Measurements from ENCODE around the gene UNC5C.

UNC5C gene

GRCh38 chr4:95362066-95362465 is 186.7 kb downstream of the UNC5C start:
- Histone ChIP-seq H3K27ac (ENCODE audit: low read depth, low read length) (no peak overlapping the region), H3K27me3 (ENCODE audit: control insufficient read depth in 5 of 5, insufficient read depth in 4 of 5, low read length in 5 of 5) (no peaks in the 10 kb centered on the region), H3K9me3 (ENCODE audit: control insufficient read depth in 5 of 5, low read length in 5 of 5) (no peaks in the 10 kb centered on the region), H3K4me3 (ENCODE audit: low read depth in 1 of 5, low read length in 5 of 5) (no peak overlapping the region), H3K36me3 (ENCODE audit: control insufficient read depth in 5 of 5, insufficient read depth in 5 of 5, low read length in 5 of 5) (no peaks in the 10 kb centered on the region), H3K9ac (ENCODE audit: low read length in 5 of 5) (no peak overlapping the region), H3K4me1 (ENCODE audit: control insufficient read depth in 5 of 5, insufficient read depth in 5 of 5, low read length in 5 of 5) (peaks cover 0 to 7% (median 0%) of the 10 kb centered on the region in 5 donors)

- Histone ChIP-seq H3K9ac (ENCODE audit: low read length in 5 of 5) (no peak overlapping the region), H3K4me1 (ENCODE audit: control insufficient read depth in 5 of 5, insufficient read depth in 5 of 5, low read length in 5 of 5) (peaks cover 0 to 7% (median 0%) of the 10 kb centered on the region in 5 donors)
Measured at GRCh38 chr4:95361696-95361965, 187.1 kb downstream of the UNC5C start.

GRCh38 chr4:95360906-95361695 is 187.7 kb downstream of the UNC5C start:
- Histone ChIP-seq H3K9me3 (ENCODE audit: control insufficient read depth in 5 of 5, low read length in 5 of 5) (no peaks in the 10 kb centered on the region), H3K4me3 (ENCODE audit: low read depth in 1 of 5, low read length in 5 of 5) (no peak overlapping the region), H3K27me3 (ENCODE audit: control insufficient read depth in 5 of 5, insufficient read depth in 4 of 5, low read length in 5 of 5) (no peaks in the 10 kb centered on the region), H3K36me3 (ENCODE audit: control insufficient read depth in 5 of 5, insufficient read depth in 5 of 5, low read length in 5 of 5) (no peaks in the 10 kb centered on the region), H3K9ac (ENCODE audit: low read length in 5 of 5) (no peak overlapping the region), H3K4me1 (ENCODE audit: control insufficient read depth in 5 of 5, insufficient read depth in 5 of 5, low read length in 5 of 5) (peaks cover 0 to 7% (median 0%) of the 10 kb centered on the region in 5 donors), H3K27ac (ENCODE audit: low read depth, low read length) (no peak overlapping the region)

More at GRCh38 chr4:95361696-95361965, 187.1 kb downstream of the UNC5C start:
- no peak overlapping the region for H3K4me3 ChIP-seq (ENCODE audit: low read depth in 1 of 5, low read length in 5 of 5)
- no peaks in the 10 kb centered on the region for H3K27me3 ChIP-seq (ENCODE audit: control insufficient read depth in 5 of 5, insufficient read depth in 4 of 5, low read length in 5 of 5)
- no peak overlapping the region for H3K27ac ChIP-seq (ENCODE audit: low read depth, low read length)
- H3K36me3 ChIP-seq (ENCODE audit: control insufficient read depth in 5 of 5, insufficient read depth in 5 of 5, low read length in 5 of 5) = no peaks in the 10 kb centered on the region
- H3K9me3 ChIP-seq (ENCODE audit: control insufficient read depth in 5 of 5, low read length in 5 of 5) = no peaks in the 10 kb centered on the region

- Histone ChIP-seq H3K36me3 (ENCODE audit: control insufficient read depth in 5 of 5, insufficient read depth in 5 of 5, low read length in 5 of 5) (no peaks in the 10 kb centered on the region), H3K27ac (ENCODE audit: low read depth, low read length) (no peak overlapping the region), H3K9ac (ENCODE audit: low read length in 5 of 5) (no peak overlapping the region), H3K27me3 (ENCODE audit: control insufficient read depth in 5 of 5, insufficient read depth in 4 of 5, low read length in 5 of 5) (no peaks in the 10 kb centered on the region), H3K9me3 (ENCODE audit: control insufficient read depth in 5 of 5, low read length in 5 of 5) (no peaks in the 10 kb centered on the region), H3K4me3 (ENCODE audit: low read depth in 1 of 5, low read length in 5 of 5) (no peak overlapping the region), H3K4me1 (ENCODE audit: control insufficient read depth in 5 of 5, insufficient read depth in 5 of 5, low read length in 5 of 5) (peaks cover 0 to 7% (median 0%) of the 10 kb centered on the region in 5 donors)
Measured at GRCh38 chr4:95360256-95360903, 188.4 kb downstream of the UNC5C start.

GRCh38 chr4:95358421-95358820 is 190.4 kb downstream of the UNC5C start:
- no peaks in the 10 kb centered on the region for H3K36me3 ChIP-seq (ENCODE audit: control insufficient read depth in 5 of 5, insufficient read depth in 5 of 5, low read length in 5 of 5)
- peaks cover 0 to 4% (median 0%) of the 10 kb centered on the region in 5 donors for H3K4me1 ChIP-seq (ENCODE audit: control insufficient read depth in 5 of 5, insufficient read depth in 5 of 5, low read length in 5 of 5)
- no peak overlapping the region for H3K9ac ChIP-seq (ENCODE audit: low read length in 5 of 5)
- no peaks in the 10 kb centered on the region for H3K9me3 ChIP-seq (ENCODE audit: control insufficient read depth in 5 of 5, low read length in 5 of 5)
- no peak overlapping the region for H3K27ac ChIP-seq (ENCODE audit: low read depth, low read length)
- H3K4me3 ChIP-seq (ENCODE audit: low read depth in 1 of 5, low read length in 5 of 5) = no peak overlapping the region
- H3K27me3 ChIP-seq (ENCODE audit: control insufficient read depth in 5 of 5, insufficient read depth in 4 of 5, low read length in 5 of 5) = no peaks in the 10 kb centered on the region

GRCh38 chr4:95355021-95355420 is 193.8 kb downstream of the UNC5C start:
- Histone ChIP-seq H3K9me3 (ENCODE audit: control insufficient read depth in 5 of 5, low read length in 5 of 5) (no peaks in the 10 kb centered on the region), H3K4me1 (ENCODE audit: control insufficient read depth in 5 of 5, insufficient read depth in 5 of 5, low read length in 5 of 5) (no peaks in the 10 kb centered on the region), H3K27ac (ENCODE audit: low read depth, low read length) (no peak overlapping the region), H3K9ac (ENCODE audit: low read length in 5 of 5) (no peak overlapping the region), H3K36me3 (ENCODE audit: control insufficient read depth in 5 of 5, insufficient read depth in 5 of 5, low read length in 5 of 5) (no peaks in the 10 kb centered on the region), H3K27me3 (ENCODE audit: control insufficient read depth in 5 of 5, insufficient read depth in 4 of 5, low read length in 5 of 5) (no peaks in the 10 kb centered on the region), H3K4me3 (ENCODE audit: low read depth in 1 of 5, low read length in 5 of 5) (no peak overlapping the region)

GRCh38 chr4:95348418-95348817 is 200.4 kb downstream of the UNC5C start:
- H3K27me3 ChIP-seq (ENCODE audit: control insufficient read depth in 5 of 5, insufficient read depth in 4 of 5, low read length in 5 of 5) = no peaks in the 10 kb centered on the region
- peaks cover 3 to 23% (median 10%) of the 10 kb centered on the region in 5 donors for H3K9me3 ChIP-seq (ENCODE audit: control insufficient read depth in 5 of 5, low read length in 5 of 5)
- H3K9ac ChIP-seq (ENCODE audit: low read length in 5 of 5) = no peak overlapping the region
- H3K36me3 ChIP-seq (ENCODE audit: control insufficient read depth in 5 of 5, insufficient read depth in 5 of 5, low read length in 5 of 5) = no peaks in the 10 kb centered on the region
- H3K4me1 ChIP-seq (ENCODE audit: control insufficient read depth in 5 of 5, insufficient read depth in 5 of 5, low read length in 5 of 5) = no peaks in the 10 kb centered on the region
- no peak overlapping the region for H3K4me3 ChIP-seq (ENCODE audit: low read depth in 1 of 5, low read length in 5 of 5)
- H3K27ac ChIP-seq (ENCODE audit: low read depth, low read length) = no peak overlapping the region

GRCh38 chr4:95343235-95343634 is 205.5 kb downstream of the UNC5C start:
- Histone ChIP-seq H3K9me3 (ENCODE audit: control insufficient read depth in 5 of 5, low read length in 5 of 5) (peaks cover 3 to 23% (median 12%) of the 10 kb centered on the region in 5 donors), H3K36me3 (ENCODE audit: control insufficient read depth in 5 of 5, insufficient read depth in 5 of 5, low read length in 5 of 5) (no peaks in the 10 kb centered on the region), H3K4me3 (ENCODE audit: low read depth in 1 of 5, low read length in 5 of 5) (no peak overlapping the region), H3K9ac (ENCODE audit: low read length in 5 of 5) (no peak overlapping the region), H3K27me3 (ENCODE audit: control insufficient read depth in 5 of 5, insufficient read depth in 4 of 5, low read length in 5 of 5) (no peaks in the 10 kb centered on the region), H3K4me1 (ENCODE audit: control insufficient read depth in 5 of 5, insufficient read depth in 5 of 5, low read length in 5 of 5) (no peaks in the 10 kb centered on the region), H3K27ac (ENCODE audit: low read depth, low read length) (no peak overlapping the region)

GRCh38 chr4:95340191-95340590 is 208.6 kb downstream of the UNC5C start:
- H3K27me3 ChIP-seq (ENCODE audit: control insufficient read depth in 5 of 5, insufficient read depth in 4 of 5, low read length in 5 of 5) = no peaks in the 10 kb centered on the region
- H3K36me3 ChIP-seq (ENCODE audit: control insufficient read depth in 5 of 5, insufficient read depth in 5 of 5, low read length in 5 of 5) = no peaks in the 10 kb centered on the region
- H3K9ac ChIP-seq (ENCODE audit: low read length in 5 of 5) = no peak overlapping the region
- peaks cover 0 to 2% (median 0%) of the 10 kb centered on the region in 5 donors for H3K9me3 ChIP-seq (ENCODE audit: control insufficient read depth in 5 of 5, low read length in 5 of 5)
- no peaks in the 10 kb centered on the region for H3K4me1 ChIP-seq (ENCODE audit: control insufficient read depth in 5 of 5, insufficient read depth in 5 of 5, low read length in 5 of 5)
- no peak overlapping the region for H3K27ac ChIP-seq (ENCODE audit: low read depth, low read length)
- no peak overlapping the region for H3K4me3 ChIP-seq (ENCODE audit: low read depth in 1 of 5, low read length in 5 of 5)

GRCh38 chr4:95325665-95326064 is 223.1 kb downstream of the UNC5C start:
- peaks cover 0 to 2% (median 0%) of the 10 kb centered on the region in 5 donors for H3K9me3 ChIP-seq (ENCODE audit: control insufficient read depth in 5 of 5, low read length in 5 of 5)
- H3K27me3 ChIP-seq (ENCODE audit: control insufficient read depth in 5 of 5, insufficient read depth in 4 of 5, low read length in 5 of 5) = no peaks in the 10 kb centered on the region
- no peak overlapping the region for H3K9ac ChIP-seq (ENCODE audit: low read length in 5 of 5)
- H3K36me3 ChIP-seq (ENCODE audit: control insufficient read depth in 5 of 5, insufficient read depth in 5 of 5, low read length in 5 of 5) = no peaks in the 10 kb centered on the region
- no peak overlapping the region for H3K4me3 ChIP-seq (ENCODE audit: low read depth in 1 of 5, low read length in 5 of 5)
- no peak overlapping the region for H3K27ac ChIP-seq (ENCODE audit: low read depth, low read length)
- H3K4me1 ChIP-seq (ENCODE audit: control insufficient read depth in 5 of 5, insufficient read depth in 5 of 5, low read length in 5 of 5) = no peaks in the 10 kb centered on the region

Data from subcutaneous abdominal adipose tissue (tissue), 5 donors.